NB4 (cell line): ENCODE measurements around the gene RDH13.

Source experiments
- CTCF ChIP-seq: IDR thresholded peaks from one replicate; pipeline ENCODE4 v1.5.1; 2012; ENCODE audit warnings: low read depth, low read length
- POLR2A ChIP-seq: IDR thresholded peaks from 2 replicates; pipeline ENCODE4 v1.6.1; 2011; ENCODE audit warnings: mild to moderate bottlenecking; ENCODE audit not compliant: insufficient read length; ENCODE audit errors: extremely low read depth

DNA sequence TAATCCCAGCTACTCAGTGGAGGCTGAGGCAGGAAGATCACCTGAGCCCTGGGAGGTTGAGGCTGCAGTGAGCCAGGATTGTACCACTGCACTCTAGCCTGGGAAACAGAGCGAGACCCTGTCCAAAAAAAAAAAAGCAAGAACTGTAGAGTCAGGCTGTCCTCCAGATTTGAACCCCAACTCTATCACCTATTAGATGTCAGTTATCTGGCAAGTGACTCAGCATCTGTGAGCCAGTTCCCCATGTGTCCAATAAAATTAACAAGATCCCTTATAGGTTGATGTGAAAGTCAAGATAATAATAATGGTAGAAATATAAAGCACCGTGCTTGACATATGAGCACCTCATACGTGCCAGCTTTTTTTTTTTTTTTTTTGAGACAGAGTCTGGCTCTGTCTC lies 46.9 kb downstream of the RDH13 start:
- TF ChIP-seq POLR2A (no peak), CTCF (no peak)
